Measurements from ENCODE around the gene IGFN1. TPM values are rescaled to one million over a fixed set of nuclear protein-coding genes. Genes with fewer than 3 reads are reported as not detected.

The IGFN1 gene
- total and polyA plus RNA-seq, 9 of the 15 experiments (the other 6 are each of a cell fraction or from before 2014, with no cell fraction given): 0.04 TPM; not detected in 8

DNA sequence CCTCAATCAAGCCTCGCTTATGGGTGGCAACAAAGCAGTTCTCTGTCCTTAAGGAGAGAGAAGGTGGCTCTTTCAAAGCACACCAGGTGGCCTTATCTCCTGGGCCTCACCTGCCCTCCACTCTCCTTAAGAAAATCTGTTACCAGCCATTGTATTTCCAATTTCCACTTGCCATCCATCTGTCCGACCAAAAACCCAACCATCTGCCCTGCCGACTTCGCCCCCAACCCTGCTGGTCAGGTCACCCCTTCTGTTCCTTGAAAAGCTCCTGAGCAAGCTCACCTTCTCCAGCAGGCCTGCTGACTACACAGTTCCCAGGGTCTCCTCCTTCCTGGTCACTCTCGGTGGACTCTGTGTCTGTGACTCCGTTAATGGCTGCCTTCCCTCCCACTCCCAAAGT is 619 bp upstream of the IGFN1 start:
- BruUV-seq (replicated peaks): no TSS peak
- 0% methylated on average over 6 of the region's 6 CpGs for WGBS (ENCODE audit: insufficient coverage, low coverage, missing lambda C conversion rate)
- in situ Hi-C loops (cut with MboI): no loop called here
- ATAC-seq: no peak
- Histone ChIP-seq H3K9me3 (replicated peaks; ENCODE audit: control insufficient read depth, insufficient read depth, low read depth, low read length) (no peaks in the 10 kb centered on the region), H4K20me1 (replicated peaks; ENCODE audit: control insufficient read depth, insufficient read depth, low read length) (0 out of 2 replicates have a peak, but pooled peaks cover 4% of the 10 kb centered on the region), H3K4me2 (ENCODE audit: insufficient read depth, low read length) (no peak overlapping the region), H3K9ac (ENCODE audit: insufficient read depth in 1 of 2, low read depth in 2 of 2, low read length in 2 of 2) (no peak overlapping the region), H3K27me3 (ENCODE audit: control insufficient read depth in 2 of 2, insufficient read depth in 2 of 2, low read length in 2 of 2) (peaks cover 37 to 79% of the 10 kb centered on the region in 2 experiments), H3K36me3 (ENCODE audit: control insufficient read depth, insufficient read depth, low read length) (no peaks in the 10 kb centered on the region), H3K9me1 (ENCODE audit: control insufficient read depth, insufficient read depth, low read length) (no peaks in the 10 kb centered on the region), H3K4me1 (replicated peaks in 1 of 2; ENCODE audit: control insufficient read depth in 2 of 2, insufficient read depth in 2 of 2, low read length in 2 of 2) (peaks cover 0 to 6% of the 10 kb centered on the region in 2 experiments; a peak in 2 of 5 replicates), H3K27ac (ENCODE audit: extremely low read depth, low read depth, low read length) (no peak overlapping the region), H2AFZ (ENCODE audit: low read depth, low read length) (no peak overlapping the region), H3K4me3 (no peak overlapping the region), H3K79me2 (ENCODE audit: control insufficient read depth, insufficient read depth, low read length) (no peaks in the 10 kb centered on the region)
- intact Hi-C loops (cut with micrococcal nuclease): no loop called here
- TF ChIP-seq, protein P1, sequence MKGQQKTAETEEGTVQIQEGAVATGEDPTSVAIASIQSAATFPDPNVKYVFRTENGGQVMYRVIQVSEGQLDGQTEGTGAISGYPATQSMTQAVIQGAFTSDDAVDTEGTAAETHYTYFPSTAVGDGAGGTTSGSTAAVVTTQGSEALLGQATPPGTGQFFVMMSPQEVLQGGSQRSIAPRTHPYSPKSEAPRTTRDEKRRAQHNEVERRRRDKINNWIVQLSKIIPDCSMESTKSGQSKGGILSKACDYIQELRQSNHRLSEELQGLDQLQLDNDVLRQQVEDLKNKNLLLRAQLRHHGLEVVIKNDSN (CRISPR knock-in tag; IDR thresholded peaks at IDR 0.05): peak; percentile 29; the same call in 1 of the 2 replicates
- no peak for TF ChIP-seq TARDBP (IDR thresholded peaks at IDR 0.05)
- no peak for TF ChIP-seq MEF2A (IDR thresholded peaks at IDR 0.05; ENCODE audit: control insufficient read depth, low read depth, low read length)
- no peak for TF ChIP-seq SAFB (IDR thresholded peaks at IDR 0.05; ENCODE audit: borderline replicate concordance, low read depth, low read length)
- TF ChIP-seq NR3C1 (CRISPR knock-in tag; IDR thresholded peaks at IDR 0.05): no peak
- no peak for TF ChIP-seq KLF10 (CRISPR knock-in tag; IDR thresholded peaks at IDR 0.05)
- TF ChIP-seq ZNF253 (CRISPR knock-in tag; conservative IDR thresholded peaks at IDR 0.05): no peak
- no peak for DNase-seq (ENCODE audit: extremely low read depth in 1 of 4, low spot score in 3 of 4)
- POLR2A ChIA-PET: interaction anchor here (0.9 kb wide), 1 partner anchor 19 kb away, joined by 5 read pairs; no protein-coding TSS in a partner anchor
- FAIRE-seq: no peak
- CTCF ChIA-PET (ENCODE audit: low intra/inter-chr PET ratio): no interaction called here

Data from K562 (cell line).